ENCODE data around the gene RNASET2.
"Not testable (repeated sequence)": the region's sequence is repeated elsewhere in the genome, so short reads cannot be mapped to it uniquely, and the experiment has no call there.

The RNASET2 gene

DNA sequence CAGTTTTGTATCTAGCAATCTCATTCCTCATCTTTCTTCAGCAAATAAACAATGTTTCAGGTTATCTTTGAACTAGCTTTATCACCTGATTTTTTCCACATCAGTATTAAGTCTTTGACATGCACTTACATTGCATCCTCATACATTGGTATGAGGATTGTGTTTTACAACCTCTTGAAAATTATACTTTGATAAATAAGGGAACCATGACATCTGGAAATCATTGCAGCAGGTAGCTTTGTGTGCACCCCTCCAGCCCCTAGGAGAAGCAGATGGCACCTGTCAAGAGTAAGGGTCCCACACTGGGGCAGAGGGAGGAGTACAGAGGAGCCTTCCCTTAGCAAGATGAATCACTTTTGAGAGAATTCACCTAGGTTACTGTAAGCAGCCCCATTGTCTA is 13.7 kb upstream of the RNASET2 start:
- DNase-seq (ENCODE audit: low read depth in 3 of 3), result no peak

DNA sequence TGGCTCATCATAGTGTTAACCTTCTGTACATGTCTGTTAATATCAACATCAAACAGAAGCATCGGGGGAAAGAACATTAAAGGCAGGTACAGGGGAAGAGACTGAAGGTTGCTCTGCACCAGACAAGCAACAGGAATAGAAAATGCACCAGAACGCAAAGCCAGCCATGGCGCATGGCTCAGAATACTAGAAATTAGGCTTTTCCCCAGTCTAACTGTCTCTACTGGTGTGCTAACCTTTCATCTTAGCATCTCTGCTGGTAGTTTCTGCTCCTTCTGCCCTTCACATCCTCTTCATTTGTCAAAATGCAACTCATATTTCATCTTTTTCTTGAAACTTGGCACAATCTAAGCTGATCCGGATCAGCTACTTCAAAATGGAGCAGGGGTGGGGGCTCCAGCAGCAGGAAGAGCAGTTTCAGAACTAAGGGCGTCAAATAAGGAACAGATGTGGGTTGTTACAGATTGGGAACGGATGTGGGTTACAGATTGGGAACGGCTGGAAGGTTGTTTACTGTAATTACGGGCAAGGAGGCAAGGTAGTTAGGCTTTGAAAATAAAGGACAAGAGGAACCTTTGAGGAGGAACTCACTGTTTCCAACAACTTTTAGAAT is 13.1 kb upstream of the RNASET2 start:
- no peak for DNase-seq (ENCODE audit: low read depth in 3 of 3)

DNA sequence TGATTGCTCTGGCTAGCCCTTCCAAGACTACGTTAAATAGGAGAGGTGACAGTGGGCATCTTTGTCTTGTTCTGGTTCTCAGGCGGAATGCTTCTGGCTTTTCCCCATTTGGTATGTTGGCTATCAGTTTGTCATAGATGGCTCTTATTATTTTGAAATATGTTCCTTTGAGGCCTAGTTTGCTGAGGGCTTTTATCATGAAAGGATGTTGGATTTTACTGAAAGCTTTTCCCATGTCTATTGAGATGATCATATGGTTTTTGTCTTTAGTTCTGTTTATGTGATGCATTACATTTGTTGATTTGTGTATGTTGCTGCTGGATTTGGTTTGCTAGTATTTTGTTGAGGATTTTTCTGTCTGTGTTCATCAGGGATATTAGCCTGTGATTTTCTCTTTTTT is 9.9 kb upstream of the RNASET2 start:
- DNase-seq (ENCODE audit: low read depth in 3 of 3), result no peak

DNA sequence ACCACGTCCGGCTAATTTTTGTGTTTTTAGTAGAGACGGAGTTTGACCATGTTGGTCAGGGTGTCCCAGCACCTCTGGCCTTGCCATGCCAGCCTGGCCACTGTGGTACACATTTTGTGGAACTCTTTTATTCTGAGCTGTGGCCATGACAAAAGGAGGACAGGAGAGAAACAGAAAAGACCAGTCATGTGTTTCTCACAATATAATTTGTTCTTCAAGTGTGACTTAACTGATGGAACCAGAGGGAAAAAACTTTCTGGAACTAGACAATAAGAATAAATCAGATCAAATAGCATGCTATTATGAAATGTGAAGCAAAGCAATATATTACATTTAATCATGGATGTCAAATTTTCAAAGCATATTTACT is 4.2 kb upstream of the RNASET2 start:
- DNase-seq (ENCODE audit: low read depth in 3 of 3), result no peak

DNA sequence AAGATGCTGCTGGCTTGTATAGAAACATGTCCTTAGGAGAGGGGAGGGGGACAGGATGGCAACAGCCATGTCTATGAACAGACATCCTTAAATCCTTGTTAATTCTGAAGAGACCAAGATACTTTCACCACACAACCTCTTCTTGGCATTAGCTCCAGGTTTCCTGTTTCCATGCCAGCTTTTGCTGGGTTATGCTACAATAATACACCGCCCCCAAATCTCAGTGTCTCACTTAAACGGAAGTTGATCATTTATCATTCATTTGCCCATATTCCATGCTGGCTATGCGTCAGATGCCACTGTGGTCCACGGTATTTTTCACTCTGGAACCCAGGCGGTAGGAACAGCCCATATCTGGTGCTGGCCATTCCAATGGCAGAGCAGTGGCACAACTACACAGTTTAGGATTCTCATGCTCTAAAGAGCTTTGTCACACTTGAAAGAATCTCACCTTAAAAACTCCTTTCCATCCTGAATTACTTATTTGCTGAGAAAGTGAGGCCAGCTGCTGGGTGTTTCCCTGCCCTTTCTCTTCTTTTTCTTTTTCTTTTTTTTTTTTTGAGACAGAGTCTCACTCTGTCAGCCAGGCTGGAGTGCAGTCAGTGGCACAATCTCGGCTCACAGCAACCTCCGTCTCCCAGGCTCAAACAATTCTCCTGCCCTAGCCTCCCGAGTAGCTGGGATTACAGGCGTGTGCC is 3.7 kb upstream of the RNASET2 start:
- no peak for DNase-seq (ENCODE audit: low read depth in 3 of 3)

DNA sequence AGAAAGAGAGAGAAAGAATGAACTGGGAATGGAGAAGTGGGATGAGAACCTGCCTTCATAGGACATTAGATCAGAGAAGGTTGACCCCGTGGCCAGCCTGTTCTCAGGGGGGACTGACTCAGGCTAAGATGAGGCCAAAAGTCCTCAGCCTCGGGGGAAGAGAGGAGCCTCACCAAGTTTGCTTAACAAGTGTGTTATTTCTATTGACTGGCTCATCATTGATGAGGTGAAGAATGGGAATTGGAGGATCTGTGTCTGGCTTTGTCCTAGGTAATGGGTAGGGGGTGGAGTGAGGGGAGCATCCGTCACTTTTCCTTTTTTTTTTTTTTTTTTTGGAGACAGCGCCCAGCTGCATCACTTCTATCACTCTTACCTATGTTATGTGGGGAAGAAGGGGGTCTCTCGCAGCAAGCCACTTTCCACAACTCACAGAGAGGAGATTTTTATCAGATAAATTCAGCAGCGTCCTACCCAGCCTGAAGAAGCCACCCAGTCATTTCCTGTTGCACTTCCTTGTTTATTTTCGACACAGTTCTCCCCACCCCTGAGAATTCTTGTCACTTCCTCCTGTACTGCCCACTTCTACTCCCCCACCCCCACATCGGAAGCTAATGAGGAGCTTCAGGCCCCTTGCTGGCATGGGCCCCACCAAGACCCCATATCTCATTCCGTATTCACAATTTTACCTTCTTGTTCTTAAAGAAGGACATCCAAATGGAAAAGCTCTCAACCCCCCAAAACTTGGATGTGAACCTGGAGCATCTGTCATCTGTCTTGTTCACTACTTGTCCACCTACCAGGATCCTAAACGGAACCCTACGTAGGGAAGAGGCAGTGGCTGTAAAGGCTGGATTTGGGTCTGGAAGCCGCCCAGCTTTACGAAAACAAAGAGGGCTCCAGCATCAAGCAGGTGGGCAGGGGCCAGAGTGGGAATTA is 2.8 kb upstream of the RNASET2 start:
- peak in 1 of 3 experiments; percentile 28 for DNase-seq (ENCODE audit: low read depth in 3 of 3)

DNA sequence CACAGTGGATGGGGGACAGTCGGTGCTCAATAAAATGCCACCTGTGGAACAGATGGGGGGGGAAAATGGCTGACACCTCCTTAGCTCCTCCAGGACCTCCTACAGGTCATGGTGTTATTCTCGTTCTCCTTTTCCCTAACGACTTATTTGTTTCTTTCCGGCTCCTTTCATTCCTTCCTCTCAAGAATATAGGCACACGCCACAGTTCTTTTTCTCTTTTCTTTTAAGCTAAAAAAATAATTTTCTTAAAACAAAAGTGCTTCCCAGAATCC is 1.4 kb upstream of the RNASET2 start:
- no peak for DNase-seq (ENCODE audit: low read depth in 3 of 3)

DNA sequence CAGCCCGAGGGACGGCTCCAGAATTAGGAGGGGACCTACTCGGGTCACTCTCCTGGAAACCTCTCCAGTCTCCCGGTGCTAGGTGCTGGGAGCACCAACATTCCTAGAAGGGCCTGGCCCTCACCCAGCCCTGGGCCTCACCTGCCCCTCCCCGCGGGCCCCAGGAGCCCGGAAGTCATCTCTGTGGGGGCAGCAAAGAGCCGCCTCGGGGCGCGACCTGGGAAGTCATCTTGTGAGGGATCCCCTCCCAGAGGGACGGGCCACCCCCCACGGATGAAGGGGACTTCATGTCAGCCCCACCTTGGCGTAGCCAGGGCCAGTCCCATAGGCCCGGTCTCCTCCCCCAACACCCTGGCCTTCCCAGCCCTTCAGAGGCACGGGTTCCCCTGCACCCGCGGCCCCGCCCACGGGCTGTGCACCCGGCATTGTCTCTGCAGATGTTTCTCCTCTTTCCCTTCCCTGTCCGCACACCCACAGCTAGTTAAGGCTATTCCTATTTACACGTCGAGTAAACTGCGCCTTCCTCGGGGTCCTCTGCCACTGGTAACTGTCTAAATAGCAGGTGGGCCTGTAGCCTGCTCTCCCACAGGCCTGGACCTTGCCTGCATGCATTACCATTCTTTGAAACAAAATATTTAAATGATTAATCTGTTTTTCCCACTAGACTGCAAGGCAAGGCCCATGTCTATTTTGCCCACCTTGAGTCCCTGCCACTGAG is 896 bp upstream of the RNASET2 start:
- DNase-seq (ENCODE audit: low read depth in 3 of 3), result peak in 1 of 3 experiments; percentile 30

DNA sequence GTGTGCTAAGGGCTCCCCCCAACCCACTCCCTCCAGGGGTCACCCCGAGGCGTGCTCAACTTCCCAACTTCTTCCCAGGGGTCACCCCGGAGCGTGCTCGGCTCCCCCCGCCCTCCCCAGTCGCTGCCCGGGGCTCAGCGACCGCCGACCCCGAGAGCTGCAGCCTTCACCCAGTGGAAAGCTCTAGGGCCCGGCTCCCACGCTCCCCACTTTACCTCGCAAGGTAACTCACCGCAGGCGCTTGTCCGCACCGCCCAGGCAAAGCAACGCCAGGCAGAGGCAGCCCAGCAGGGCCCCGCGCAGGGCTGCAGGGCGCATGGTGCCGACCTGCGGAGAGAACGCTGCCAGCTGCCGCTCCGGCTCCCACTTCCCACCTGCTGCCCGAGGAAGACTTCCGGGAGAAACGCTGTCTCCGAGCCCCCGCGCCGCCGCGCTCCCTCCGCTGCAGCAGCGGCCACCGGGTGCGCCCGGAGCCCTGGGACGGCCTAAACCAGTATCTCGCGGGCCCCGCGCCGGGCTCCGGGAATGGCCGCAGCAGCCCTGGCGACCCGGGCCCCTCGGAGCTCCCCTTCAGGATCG is 396 bp downstream of the RNASET2 start:
- no peak for DNase-seq (ENCODE audit: low read depth in 3 of 3)

DNA sequence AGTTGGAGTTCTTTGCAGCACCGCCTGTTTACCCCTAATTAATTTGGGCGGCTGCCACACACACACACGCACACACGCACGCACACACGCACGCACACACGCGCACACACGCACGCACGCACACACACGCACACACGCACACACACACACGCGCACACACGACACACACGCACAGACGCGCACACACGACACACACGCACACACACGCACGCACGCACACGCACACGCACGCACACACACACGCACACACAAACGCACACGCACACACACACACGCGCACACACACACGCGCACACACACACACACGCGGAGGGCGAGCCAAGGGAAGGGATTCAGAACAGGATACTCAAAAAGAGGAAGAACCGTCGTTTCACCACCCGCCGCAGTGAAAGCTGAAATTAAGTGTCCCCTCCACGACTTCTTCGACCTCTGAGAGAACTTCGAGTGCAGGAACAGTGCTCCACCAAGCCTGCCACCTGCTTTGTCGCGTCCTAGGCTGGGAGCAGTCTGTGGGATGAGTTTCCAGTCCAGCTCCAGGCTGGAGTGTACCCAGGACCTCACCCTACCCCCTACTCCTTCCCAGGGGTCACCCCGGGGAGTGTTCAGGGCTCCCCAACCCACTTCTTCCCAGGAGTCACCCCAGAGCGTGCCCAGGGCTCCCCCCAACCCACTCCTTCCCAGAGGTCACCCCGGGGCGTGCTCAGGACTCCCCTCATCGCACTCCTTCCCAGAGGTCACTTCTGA is 1.1 kb downstream of the RNASET2 start:
- no peak for DNase-seq (ENCODE audit: low read depth in 3 of 3)

DNA sequence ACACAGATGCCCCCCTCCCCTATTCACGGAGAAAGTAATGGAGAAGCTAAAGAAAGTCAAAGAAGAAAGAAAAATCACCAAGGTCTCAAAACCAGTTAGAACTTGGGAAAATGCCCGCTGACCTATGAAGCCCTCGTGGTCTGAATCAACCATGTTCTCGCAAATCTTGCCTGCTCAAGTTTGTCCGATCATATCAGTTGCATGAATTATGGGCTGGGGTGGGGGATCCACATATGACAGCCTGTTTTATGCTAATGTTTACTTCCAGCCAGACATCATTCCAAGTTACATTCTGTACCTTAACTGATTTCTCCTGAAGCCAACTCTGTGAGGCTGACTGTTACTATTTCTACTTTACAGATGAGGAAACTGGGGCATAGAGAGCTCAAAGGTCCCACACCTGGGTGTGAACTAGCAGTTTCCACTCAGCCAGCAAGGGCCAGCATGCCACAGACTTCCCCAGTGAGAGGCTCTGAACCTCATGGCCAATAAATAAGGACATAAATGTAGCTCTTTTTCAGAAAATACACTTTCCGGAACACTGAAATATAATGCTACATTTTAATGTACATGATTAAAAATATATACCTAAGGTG is 2.1 kb downstream of the RNASET2 start:
- DNase-seq (ENCODE audit: low read depth in 3 of 3), result no peak

DNA sequence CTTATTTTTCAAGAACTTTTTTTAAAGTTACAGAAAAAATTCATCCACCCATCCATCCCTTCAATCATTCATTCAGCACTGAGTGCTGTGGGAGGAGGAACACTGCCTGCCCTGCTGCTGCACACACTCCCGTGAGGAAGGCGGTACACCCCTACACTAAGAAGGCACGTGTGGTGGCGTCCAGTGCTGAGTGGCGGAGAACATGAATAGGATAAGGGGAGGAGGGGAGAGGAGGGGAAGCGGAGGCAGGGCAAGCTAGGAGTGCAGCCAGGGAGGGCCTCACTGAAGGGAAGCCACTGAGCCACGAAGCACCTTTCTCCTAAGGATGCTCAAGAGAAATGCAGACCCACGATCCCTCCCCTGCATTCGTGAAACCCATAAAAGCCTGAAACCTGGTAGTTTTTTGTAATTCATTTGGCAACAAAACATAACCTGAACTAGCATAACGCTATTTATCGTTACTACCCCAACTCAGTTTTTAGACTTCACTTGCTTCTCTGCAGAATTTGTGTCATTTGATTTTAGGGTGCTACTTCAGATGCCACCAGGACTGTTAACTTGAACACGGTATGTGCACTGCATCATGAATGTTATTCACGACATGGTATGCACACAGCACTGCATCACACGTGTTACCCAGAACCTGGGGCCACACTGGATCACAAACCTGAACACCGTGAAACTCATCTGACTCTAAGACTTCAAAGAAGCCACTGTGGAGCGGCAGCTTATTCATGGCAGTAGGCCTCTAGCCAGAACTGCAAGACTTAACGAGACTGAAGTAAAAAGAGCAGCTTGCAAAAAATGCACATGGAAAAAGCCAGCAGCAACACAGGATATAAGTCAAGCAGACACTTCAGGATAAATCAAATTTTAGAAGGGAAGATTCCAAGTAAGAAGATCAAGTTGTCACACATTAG is 3.5 kb downstream of the RNASET2 start:
- no peak for DNase-seq (ENCODE audit: low read depth in 3 of 3)

DNA sequence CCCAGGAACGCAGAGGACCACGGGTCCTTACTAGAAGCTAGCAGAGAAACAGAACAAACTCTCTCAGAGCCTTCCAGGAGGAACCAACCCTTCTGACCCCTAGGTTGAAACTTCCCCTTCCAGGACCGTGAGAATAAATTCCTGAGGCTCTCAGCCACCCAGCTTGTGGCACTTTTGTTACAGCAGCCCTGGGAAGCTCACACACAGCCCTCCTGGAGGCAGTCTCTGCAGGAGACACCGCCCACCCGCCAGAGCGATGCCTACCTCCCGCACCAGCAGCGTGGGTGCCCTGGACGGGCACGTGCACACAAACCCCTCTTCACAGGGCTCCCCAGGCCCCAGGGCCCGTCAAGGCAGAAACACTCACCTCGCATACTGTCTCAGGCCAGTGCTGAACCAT is 4.2 kb downstream of the RNASET2 start:
- no peak for DNase-seq (ENCODE audit: low read depth in 3 of 3)

DNA sequence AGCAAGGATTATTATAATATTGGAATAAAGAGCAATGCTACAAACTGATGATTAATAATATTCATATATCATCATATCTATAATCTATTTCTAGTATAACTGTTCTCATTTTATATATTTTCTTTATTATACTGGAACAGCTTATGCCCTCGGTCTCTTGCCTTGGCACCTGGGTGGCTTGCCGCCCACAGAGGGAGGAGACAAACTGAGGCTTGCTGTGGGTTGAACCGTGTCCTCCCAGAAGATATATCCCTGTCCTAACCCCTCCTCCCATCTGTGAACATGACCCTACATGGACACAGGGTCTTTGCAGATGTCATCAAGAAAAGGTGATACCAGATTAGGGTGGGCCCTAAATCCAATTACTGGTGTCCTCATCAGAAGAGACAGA is 4.7 kb downstream of the RNASET2 start:
- DNase-seq (ENCODE audit: low read depth in 3 of 3), result no peak

DNA sequence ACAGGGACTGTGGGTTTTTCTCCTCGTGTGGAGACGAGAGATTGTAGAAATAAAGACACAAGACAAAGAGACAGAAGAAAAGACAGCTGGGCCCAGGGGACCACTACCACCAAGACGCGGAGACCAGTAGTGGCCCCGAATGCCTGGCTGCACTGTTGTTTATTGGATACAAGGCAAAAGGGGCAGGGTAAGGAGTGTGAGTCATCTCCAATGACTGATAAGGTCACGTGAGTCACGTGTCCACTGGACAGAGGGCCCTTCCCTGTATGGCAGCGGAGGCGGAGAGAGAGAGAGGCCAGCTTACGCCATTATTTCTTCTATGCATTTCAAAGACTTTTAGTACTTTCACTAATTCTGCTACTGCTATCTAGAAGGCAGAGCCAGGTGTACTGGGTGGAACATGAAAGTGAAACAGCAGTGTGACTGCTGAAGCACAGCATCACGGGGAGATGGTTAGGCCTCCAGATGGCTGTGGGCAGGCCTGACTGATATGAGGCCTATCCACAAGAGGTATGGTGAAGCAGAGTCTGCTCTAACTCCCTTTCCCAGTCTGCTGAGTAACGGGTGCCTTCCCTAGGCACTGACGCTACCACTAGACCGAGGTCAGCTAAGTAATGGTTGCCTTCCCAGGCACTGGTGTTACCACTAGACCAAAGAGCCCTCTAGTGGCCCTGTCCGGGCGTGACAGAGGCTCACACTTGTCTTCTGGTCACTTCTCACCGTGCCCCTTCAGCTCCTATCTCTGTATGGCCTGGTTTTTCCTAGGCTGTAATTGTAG is 5.3 kb downstream of the RNASET2 start:
- DNase-seq (ENCODE audit: low read depth in 3 of 3), result peak; percentile 40 to 68 (median 47)

DNA sequence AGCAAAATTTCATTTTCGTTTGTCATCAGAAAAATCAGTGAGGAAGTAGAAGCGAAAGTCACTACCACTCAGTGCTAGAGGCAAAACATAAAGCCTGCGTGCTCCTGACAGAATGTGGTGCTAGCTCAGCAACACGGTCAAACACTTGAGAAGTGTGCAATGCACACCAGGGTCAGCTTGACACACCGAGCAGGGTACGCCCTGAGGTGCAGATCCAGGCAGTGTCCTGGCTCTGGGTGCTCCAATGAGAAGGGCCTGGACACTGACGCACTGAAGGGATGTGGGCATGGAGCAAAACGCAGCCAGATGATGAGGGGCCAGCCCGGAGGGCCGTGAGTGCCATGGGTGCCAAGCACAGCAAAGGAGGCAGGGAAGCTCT is 5.9 kb downstream of the RNASET2 start:
- no peak for DNase-seq (ENCODE audit: low read depth in 3 of 3)

DNA sequence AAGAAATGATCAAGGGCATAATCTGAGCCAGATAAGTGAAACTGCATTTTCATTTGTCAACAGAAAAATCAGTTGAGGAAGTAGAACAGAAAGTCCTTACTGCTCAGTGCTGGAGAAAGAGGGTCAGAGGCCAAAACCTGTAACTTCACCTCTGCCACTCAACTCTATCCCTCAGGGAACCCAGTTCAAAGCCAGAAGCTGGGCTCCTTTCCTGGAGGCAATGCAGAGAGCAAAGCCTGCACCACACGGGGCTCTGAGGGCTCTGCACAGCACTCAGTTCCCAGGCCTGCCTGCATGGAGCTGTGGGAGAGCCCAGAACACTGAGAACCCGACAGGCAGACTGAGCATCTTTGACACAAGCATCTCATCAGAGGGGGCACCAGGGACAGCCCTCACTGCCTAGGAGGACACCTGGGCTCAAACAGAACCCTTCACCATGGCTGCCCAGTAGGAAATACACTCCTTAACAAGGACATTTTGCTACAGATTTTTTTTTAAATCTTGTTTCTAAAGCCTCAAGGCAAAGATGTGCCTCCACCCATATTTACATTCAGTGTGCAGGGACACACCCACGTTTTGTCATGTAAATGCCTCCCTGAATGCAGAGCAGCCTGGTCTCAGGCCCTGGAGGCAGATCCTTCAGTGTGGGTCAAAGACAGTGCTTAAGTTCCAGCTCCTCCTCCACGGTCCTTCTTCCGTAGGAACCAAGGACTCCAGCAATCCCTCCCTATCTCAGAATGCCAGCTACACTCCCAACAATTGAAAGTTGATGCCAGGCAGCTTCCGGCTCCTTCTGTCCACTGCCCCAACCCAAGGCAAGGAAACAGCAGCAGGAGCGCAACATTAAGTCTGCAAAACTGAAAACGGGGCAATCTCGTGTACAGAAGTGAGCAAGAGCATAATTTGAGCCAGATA is 6.6 kb downstream of the RNASET2 start:
- no peak for DNase-seq (ENCODE audit: low read depth in 3 of 3)

DNA sequence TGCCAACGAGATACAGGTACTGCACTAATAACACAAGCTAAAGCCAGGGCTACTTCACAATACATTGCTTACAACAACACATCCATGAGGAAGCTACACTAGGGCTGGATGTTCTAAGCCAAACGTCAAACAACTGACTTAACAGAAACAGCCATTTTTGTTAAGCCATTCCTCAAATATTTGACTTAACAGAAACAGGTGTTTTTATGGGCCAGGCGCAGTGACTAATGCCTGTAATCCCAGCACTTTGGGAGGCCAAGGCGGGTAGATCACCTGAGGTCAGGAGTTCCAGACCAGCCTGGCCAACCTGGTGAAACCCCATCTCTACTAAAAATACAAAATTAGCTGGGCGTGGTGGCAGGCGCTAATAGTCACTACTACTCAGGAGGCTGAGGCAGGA is 7.6 kb downstream of the RNASET2 start:
- not testable (repeated sequence) for DNase-seq (ENCODE audit: low read depth in 3 of 3)
